PC-9 (cell line): ENCODE data around the gene GID4.

Source experiments
- CTCF ChIP-seq: fragments of 200-600 bp; sonication (generic); conservative IDR thresholded peaks from 2 replicates; pipeline ENCODE4 v1.6.1; 2017; ENCODE audit warnings: mixed run types, antibody characterized with exemption, mild to moderate bottlenecking, moderate library complexity
- EZH2 ChIP-seq: fragments of 200-600 bp; sonication (generic); IDR thresholded peaks from 2 replicates; pipeline ENCODE4 v1.8.0; 2017; ENCODE audit warnings: antibody characterized with exemption, low read depth

GRCh38 chr17:18055597-18055996 lies 16.4 kb downstream of the GID4 start:
- TF ChIP-seq CTCF (no peak), EZH2 (no peak)
